Fibroblast of mammary gland (primary cell): ENCODE data around the gene CACNA1C.

Source experiments
- DNase-seq: peaks from one replicate; pipeline ENCODE4 v3.0.0-alpha.2; 2010; ENCODE audit warnings: low read depth
- H3K4me3 ChIP-seq: 2 replicates; pipeline ENCODE4 v1.5.1; 2011; ENCODE audit warnings: low read depth, mild to moderate bottlenecking, low read length, moderate library complexity; ENCODE audit not compliant: control insufficient read depth
- TF ChIP-seq, protein P1 (sequence below): conservative IDR thresholded peaks from 2 replicates; pipeline ENCODE4 v1.5.1; 2011; ENCODE audit warnings: low read depth, low read length, inconsistent platforms; ENCODE audit not compliant: control insufficient read depth, insufficient read depth

CACNA1C gene

DNA sequence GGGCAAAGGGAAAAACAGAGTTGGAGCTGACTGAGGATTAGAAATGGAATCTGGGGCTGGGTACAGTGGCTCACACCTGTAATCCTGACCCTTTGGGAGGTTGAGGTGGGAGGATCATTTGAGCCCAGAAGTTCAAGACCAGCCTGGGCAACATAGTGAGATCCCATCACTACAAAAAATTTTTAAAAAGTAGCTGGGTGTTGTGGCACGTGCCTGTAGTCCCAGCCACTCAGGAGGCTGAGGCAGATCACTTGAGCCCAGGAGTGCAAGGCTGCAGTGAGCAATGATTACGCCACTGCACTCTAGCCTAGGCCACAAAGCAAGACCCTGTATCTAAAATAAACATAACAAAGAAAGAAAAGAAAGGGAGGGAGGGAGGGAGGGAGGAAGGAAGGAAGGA lies 33.7 kb upstream of the CACNA1C start:
- DNase-seq = no peak
- TF ChIP-seq, protein P1, sequence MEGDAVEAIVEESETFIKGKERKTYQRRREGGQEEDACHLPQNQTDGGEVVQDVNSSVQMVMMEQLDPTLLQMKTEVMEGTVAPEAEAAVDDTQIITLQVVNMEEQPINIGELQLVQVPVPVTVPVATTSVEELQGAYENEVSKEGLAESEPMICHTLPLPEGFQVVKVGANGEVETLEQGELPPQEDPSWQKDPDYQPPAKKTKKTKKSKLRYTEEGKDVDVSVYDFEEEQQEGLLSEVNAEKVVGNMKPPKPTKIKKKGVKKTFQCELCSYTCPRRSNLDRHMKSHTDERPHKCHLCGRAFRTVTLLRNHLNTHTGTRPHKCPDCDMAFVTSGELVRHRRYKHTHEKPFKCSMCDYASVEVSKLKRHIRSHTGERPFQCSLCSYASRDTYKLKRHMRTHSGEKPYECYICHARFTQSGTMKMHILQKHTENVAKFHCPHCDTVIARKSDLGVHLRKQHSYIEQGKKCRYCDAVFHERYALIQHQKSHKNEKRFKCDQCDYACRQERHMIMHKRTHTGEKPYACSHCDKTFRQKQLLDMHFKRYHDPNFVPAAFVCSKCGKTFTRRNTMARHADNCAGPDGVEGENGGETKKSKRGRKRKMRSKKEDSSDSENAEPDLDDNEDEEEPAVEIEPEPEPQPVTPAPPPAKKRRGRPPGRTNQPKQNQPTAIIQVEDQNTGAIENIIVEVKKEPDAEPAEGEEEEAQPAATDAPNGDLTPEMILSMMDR = no peak

DNA sequence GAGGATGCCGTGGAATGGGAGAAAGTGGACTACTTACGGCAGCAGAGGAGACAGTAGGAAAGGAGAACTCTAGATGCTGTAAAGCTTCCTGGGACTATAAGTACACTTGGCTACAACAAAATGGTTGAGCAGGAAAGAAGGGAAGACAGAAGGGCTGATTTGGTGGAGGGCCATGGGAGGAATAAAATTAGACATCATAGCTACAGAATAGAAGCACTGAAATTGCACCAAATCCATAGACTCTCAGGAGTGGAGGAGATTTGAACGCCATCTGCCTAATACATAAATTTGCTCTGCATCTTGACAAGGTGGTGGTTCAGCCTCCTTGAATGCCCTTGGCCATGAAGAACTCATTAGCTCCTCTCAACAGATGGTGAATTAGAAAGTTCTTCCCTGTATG lies 32.3 kb upstream of the CACNA1C start:
- no peak overlapping the region for H3K4me3 ChIP-seq
- TF ChIP-seq, protein P1 = no peak
- DNase-seq = no peak

More for the DNA sequence above, 33.7 kb upstream of the CACNA1C start:
- no peak overlapping the region for H3K4me3 ChIP-seq

GRCh38 chr12:2023365-2023764 lies 29.4 kb upstream of the CACNA1C start:
- TF ChIP-seq, protein P1 = no peak
- no peak overlapping the region for H3K4me3 ChIP-seq
- no peak for DNase-seq

DNA sequence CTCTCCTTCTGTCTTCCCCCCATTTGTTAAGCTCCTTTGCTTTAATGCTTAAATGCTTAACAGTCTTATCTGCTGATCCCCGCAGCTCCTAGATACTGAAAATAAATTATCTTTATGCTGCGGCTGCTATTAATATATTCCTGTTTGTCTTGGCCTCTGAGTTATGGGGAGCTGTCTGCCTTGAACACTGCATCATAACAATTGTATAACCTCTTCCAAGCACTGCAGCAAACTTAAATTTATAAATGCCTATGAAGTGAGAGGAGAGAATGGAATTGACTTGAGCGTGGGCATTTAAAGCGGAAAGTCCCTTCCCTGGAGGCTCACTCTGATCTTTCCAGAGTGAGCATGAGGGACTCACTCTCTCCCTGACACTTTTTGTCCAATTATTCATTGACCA lies 25.4 kb upstream of the CACNA1C start:
- DNase-seq = no peak
- TF ChIP-seq, protein P1 = no peak
- no peak overlapping the region for H3K4me3 ChIP-seq

DNA sequence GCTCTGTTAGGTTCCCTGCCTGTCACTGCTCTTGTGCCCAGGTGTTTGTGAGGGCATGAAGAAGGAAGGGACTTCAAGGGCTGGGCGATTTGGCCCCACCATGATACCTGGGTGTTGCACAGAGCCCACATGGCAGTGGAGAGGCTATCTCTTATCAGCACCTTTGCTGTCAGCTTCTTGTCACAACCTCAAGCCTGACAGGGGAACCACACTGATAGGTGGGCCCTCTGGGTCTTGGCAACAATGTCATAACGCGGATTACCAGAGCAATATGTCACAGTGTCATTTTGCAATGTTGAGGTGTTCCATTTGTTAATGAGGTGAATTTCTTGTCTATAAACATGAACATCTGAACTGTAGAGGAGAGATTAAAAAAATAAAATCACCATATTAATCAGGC lies 22.9 kb upstream of the CACNA1C start:
- H3K4me3 ChIP-seq = no peak overlapping the region

DNA sequence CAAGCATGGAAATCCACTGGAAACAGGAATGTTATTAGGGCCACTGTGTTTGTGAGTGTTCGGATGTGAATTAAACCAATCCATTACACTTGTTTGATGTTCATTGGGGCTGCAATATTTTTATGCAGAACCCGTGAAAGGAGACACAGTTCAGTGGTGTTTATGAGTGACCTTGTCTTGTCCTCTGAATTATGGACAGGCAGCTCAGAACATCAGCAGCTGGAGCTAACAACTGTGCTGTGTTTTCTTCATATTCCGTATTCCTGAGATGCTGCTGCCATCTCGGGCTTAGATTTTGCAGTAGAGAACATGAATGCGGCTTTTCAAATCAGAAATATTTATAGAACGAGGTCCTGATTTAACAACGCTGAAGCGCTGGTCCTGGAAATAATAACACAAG lies 20.3 kb upstream of the CACNA1C start:
- DNase-seq = no peak
- H3K4me3 ChIP-seq = no peak overlapping the region
- TF ChIP-seq, protein P1 = no peak

More for the DNA sequence above, 22.9 kb upstream of the CACNA1C start:
- DNase-seq = no peak
- TF ChIP-seq, protein P1 = no peak
